Measurements from ENCODE around the gene MAL. TPM values are rescaled to one million over a fixed set of nuclear protein-coding genes. Genes with fewer than 3 reads are reported as not detected.

MAL gene
- total and polyA plus RNA-seq, 3 donors from 2014 or later = 0.62 to 1.3 (median 0.79) TPM

DNA sequence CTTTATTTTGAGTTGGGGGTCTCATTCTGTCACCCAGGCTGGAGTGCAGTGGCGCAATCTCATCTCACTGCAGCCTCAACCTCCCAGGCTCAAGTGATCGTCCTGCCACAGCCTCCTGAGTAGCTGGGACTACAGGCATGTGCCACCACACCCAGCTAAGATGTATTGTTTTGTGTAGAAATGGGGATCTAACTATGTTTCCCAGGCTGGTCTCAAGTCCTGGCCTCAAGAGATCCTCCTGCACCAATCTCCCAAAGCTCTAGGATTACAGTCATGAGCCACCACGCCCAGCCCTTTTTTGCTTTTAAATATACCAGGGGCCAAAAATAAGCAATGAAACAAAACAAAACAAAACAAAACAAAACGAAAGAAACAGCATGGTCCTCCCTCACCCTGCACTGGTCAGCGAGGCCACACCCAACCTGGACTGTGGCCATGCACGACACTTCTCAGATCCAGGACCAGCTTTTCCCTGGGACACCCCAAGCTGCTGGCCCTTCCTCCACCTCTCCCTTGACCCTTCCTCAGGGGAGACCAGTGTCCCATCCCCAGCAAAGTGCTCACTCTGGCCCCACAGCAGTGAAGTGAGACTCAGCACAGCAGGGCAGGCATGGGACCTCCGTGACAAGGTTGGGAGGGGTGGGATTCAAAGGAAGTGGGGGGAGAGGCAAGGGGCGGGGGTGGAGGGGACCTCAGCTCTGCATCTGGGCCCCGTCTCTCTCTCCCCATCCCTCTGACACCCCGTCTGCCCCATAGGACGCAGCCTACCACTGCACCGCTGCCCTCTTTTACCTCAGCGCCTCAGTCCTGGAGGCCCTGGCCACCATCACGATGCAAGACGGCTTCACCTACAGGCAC, 23.5 kb downstream of the MAL start:
- Histone ChIP-seq H3K36me3 (ENCODE audit: low read depth, missing control alignments) (no peaks in the 10 kb centered on the region), H3K4me3 (no peak overlapping the region), H3K27me3 (no peaks in the 10 kb centered on the region), H3K27ac (no peak overlapping the region), H3K4me1 (no peaks in the 10 kb centered on the region), H3K9me3 (no peaks in the 10 kb centered on the region)
- intact Hi-C loops (cut with DNase I; ENCODE audit: low total_unique reads) = no loop called here
- TF ChIP-seq, protein P1, sequence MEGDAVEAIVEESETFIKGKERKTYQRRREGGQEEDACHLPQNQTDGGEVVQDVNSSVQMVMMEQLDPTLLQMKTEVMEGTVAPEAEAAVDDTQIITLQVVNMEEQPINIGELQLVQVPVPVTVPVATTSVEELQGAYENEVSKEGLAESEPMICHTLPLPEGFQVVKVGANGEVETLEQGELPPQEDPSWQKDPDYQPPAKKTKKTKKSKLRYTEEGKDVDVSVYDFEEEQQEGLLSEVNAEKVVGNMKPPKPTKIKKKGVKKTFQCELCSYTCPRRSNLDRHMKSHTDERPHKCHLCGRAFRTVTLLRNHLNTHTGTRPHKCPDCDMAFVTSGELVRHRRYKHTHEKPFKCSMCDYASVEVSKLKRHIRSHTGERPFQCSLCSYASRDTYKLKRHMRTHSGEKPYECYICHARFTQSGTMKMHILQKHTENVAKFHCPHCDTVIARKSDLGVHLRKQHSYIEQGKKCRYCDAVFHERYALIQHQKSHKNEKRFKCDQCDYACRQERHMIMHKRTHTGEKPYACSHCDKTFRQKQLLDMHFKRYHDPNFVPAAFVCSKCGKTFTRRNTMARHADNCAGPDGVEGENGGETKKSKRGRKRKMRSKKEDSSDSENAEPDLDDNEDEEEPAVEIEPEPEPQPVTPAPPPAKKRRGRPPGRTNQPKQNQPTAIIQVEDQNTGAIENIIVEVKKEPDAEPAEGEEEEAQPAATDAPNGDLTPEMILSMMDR (IDR thresholded peaks at IDR 0.05) = no peak
- TF ChIP-seq POLR2A (IDR thresholded peaks at IDR 0.05) = no peak
- 81 to 84% methylated on average over 14 to 15 of the region's 15 CpGs for WGBS, 2 donors
- DNase-seq = no peak

DNA sequence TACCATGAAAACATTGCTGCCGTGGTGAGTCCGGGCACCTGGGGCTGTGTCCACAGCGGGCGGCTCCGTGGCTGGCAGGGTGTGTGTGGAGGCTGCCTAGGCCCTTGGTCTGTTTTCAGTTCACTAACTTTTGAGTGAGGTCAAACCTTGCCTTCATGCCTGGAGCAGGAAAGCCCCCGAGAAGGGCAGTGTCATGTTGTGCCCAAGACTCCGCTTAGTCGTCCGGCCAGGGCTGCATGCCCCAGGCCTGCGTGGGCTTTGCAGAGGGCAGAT, 24.1 kb downstream of the MAL start:
- no peak for DNase-seq
- TF ChIP-seq POLR2A (IDR thresholded peaks at IDR 0.05) = no peak
- H3K4me1 ChIP-seq = no peaks in the 10 kb centered on the region
- no peak overlapping the region for H3K4me3 ChIP-seq
- H3K27me3 ChIP-seq = no peaks in the 10 kb centered on the region
- no peaks in the 10 kb centered on the region for H3K36me3 ChIP-seq (ENCODE audit: low read depth, missing control alignments)
- no peak overlapping the region for H3K27ac ChIP-seq
- intact Hi-C loops (cut with DNase I; ENCODE audit: low total_unique reads) = no loop called here
- H3K9me3 ChIP-seq = no peaks in the 10 kb centered on the region
- WGBS, 2 donors = 87 to 92% methylated on average over 8 to 10 of the region's 10 CpGs

DNA sequence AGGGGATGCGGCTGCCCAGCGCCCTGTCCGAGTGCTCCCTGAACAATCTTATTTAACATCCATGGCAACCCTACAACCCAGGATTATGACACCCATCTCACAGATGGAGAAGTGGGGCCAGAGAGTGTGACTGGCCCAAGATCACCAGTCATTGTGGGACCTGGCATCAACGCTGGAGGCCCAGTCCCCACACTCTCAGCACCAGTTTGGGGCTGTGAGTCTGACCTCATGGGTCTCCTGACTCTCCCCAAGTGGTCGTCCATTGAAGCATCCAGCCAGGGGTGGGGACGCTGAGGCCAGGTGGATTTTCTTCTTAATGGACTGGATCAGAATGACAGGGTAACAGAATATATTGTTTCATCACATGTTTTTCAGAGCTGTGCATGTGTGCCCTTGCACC, 24.5 kb downstream of the MAL start:
- intact Hi-C loops (cut with DNase I; ENCODE audit: low total_unique reads) = no loop called here
- H3K4me3 ChIP-seq = no peak overlapping the region

DNA sequence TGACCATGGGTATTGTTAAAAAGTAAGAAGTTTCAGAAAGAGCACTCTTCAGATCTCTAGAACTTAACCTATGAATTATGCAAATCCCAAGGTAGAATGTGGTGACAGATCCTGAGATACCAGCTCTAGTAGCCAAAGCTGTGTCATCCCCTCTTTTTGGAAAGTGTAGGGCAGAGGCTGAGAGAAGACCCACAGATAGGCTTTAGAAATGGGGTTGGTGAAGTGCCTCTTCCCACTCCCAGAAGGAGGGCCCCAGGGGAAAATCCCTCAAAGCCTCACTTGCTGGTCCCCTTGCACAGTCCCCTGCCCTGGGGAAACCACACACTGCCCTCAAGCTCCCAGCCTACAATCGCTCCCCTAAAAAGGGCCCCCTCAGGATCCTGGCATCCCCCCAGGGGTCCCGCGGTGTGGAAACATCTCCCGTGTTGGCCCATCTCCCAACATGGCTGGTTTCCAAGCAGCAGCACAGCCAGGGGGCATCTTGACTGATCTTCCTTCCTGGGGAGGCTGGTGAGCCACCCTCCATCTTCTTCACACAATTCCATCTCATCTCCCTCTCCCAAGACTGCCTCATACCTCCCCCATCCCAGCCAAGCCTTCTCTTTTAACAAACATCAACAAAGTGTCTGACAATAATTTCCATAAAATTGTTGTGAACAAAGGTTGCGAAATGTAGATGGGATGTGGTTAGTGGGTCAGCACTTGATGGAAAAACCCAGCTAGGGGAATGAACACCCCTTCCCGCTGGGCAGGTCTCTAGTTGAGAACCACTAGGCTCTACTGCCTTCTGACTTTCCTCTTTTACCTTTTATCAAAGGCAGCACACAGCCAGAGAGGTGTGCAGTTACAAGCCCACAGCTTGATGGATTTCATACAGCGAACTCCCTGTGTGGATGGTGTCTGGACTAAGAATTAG, 25.1 kb downstream of the MAL start:
- intact Hi-C loops (cut with DNase I; ENCODE audit: low total_unique reads) = no loop called here
- H3K27ac ChIP-seq = no peak overlapping the region
- DNase-seq = no peak
- no peaks in the 10 kb centered on the region for H3K27me3 ChIP-seq
- no peaks in the 10 kb centered on the region for H3K9me3 ChIP-seq
- WGBS, 2 donors = 62 to 69% methylated on average over 7 of the region's 7 CpGs
- TF ChIP-seq POLR2A (IDR thresholded peaks at IDR 0.05) = no peak
- TF ChIP-seq, protein P1 (IDR thresholded peaks at IDR 0.05) = no peak
- no peak overlapping the region for H3K4me3 ChIP-seq
- H3K4me1 ChIP-seq = no peaks in the 10 kb centered on the region
- no peaks in the 10 kb centered on the region for H3K36me3 ChIP-seq (ENCODE audit: low read depth, missing control alignments)

More for the DNA sequence above, 24.5 kb downstream of the MAL start:
- no peak overlapping the region for H3K27ac ChIP-seq
- H3K9me3 ChIP-seq = no peaks in the 10 kb centered on the region
- 89 to 92% methylated on average over 6 of the region's 6 CpGs for WGBS, 2 donors
- DNase-seq = no peak
- H3K4me1 ChIP-seq = no peaks in the 10 kb centered on the region
- TF ChIP-seq POLR2A (IDR thresholded peaks at IDR 0.05) = no peak
- TF ChIP-seq, protein P1 (IDR thresholded peaks at IDR 0.05) = no peak
- H3K36me3 ChIP-seq (ENCODE audit: low read depth, missing control alignments) = no peaks in the 10 kb centered on the region
- H3K27me3 ChIP-seq = no peaks in the 10 kb centered on the region

DNA sequence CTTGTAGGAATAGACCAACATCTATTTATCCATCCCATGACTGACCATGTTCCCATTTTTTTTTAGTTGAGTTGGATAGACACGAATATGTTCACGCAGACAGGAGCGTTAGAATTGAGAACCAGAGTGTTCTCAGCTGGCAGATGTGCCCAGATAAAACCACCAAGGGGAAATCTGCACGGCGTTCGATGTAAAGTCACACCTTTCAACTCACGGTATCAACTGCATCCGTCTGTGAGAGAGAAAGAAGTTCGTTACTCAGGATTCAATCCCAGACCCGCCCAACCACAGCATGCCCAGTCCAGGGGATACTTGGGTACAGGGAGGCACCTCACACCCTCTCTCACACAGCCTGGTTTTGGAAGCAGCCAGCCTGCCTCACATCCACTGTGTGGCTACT, 26.1 kb downstream of the MAL start:
- H3K27ac ChIP-seq = no peak overlapping the region
- no peaks in the 10 kb centered on the region for H3K9me3 ChIP-seq
- DNase-seq = no peak
- H3K36me3 ChIP-seq (ENCODE audit: low read depth, missing control alignments) = no peaks in the 10 kb centered on the region
- TF ChIP-seq POLR2A (IDR thresholded peaks at IDR 0.05) = no peak
- TF ChIP-seq, protein P1 (IDR thresholded peaks at IDR 0.05) = no peak
- no peak overlapping the region for H3K4me3 ChIP-seq
- H3K4me1 ChIP-seq = no peaks in the 10 kb centered on the region
- no peaks in the 10 kb centered on the region for H3K27me3 ChIP-seq
- WGBS, 2 donors = 89 to 92% methylated on average over 10 of the region's 10 CpGs
- intact Hi-C loops (cut with DNase I; ENCODE audit: low total_unique reads) = no loop called here

Data from testis (tissue), 3 donors.